ENCODE results near the gene HOXB1.
"Not testable (repeated sequence)": the region's sequence is repeated elsewhere in the genome, so short reads cannot be mapped to it uniquely, and the experiment has no call there.

The HOXB1 gene

GRCh38 chr17:48542114-48542656, 11.4 kb upstream of the HOXB1 start:
- DNase-seq, result no peak

- DNase-seq, result peak; percentile 51
These were observed 10.8 kb upstream of the HOXB1 start for GRCh38 chr17:48541577-48542113.

DNA sequence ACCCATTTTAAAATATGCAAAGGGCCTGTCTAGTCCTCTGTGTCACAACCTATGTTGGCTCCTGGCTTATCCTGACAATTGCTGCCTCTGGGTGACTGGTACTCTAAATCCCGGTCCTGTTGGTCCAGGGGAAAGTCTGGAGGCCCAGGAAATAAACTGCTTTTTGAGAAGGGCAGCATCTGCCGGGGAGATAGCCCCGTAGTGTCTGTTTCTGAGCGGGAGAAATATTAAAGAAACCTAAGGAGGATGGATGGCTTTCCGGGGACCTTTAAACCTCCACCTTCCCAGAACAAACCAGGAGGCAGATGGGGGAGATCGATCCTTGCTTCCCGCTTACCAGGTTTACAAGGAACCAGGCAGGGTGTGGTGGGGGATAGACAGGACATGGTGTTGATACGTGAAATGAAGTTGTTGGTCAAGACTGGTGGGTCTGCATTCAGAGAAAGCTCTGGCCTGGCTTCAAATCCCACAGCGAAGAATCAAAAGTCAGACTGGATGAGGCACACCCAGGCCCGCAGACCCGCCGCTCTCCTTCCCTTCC, 10.3 kb upstream of the HOXB1 start:
- DNase-seq, result no peak

- no peak for DNase-seq
These were observed 9.4 kb upstream of the HOXB1 start for GRCh38 chr17:48540213-48540612.

DNA sequence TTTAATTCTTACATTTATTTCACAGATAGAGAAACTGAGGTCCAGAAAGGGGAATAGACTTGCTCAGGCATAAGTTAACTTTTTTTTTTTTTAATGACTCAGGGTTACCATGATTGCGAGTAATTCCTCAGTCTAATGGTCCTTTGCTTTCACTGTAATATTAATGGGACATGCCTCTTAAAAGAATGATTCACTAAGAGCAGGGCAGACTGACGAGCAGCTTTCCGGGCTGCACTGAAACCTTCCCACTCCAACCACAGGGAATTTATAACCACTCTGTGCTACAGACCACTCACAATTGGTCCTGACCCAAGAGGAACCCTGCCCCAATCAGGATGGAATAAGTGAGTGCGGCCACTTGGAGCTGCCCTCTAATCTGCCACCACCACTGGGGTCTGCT, 8.4 kb upstream of the HOXB1 start:
- DNase-seq, result no peak

DNA sequence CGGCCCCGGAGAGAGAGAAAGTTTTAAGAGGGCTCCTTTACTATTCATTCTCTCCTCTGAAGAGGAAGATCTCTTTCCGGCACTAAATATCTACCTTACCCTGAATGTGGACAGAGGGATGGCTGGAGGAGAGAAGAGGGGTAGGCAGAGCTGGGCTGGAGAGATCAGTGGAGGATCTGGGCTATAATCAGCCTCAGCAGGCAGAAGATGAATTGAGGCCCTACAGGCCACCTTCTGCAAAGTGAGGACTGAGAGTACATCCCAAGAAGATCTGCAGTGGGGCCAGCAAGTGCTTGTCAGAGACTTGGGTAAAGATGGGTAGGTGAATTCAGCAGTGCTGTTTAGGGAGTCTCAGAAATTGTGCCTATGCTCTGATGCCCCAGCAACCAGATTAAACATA, 6.5 kb upstream of the HOXB1 start:
- DNase-seq, result no peak

DNA sequence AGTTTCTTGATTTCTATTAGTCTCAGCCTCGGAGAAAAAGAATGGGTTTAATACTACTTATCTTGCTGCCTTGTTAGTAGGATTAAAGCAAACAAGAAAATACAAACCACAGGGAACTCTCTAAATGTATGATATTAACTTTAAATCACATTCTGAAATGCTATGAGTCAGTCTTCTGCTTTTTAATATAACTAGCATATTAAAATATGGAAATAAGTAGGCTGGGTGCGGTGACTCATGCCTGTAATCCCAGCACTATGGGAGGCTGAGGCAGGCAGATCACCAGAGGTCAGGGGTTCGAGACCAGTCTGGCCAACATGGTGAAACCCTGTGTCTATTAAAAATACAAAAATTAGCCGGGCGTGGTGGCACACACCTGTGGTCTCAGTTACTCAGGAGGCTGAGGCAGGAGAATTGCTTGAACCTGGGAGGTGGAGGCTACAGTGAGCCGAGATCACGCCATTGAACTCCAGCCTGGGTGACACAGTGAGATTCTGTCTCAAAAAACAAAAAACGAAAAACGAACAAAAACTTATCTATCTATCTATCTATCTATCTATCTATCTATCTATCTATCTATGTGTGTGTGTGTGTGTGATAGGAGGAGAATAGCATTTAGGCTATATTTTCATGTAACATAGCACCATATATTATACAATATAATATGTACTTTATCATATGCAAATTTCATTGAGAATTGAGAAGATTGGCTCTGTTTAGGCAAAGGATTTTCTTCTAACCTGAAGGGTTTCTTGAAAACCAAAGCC, 5.2 kb upstream of the HOXB1 start:
- not testable (repeated sequence) for DNase-seq

GRCh38 chr17:48532261-48532660, 1.4 kb upstream of the HOXB1 start:
- DNase-seq, result no peak

- DNase-seq, result no peak
These were observed 464 bp downstream of the HOXB1 start for GRCh38 chr17:48530208-48530886.

DNA sequence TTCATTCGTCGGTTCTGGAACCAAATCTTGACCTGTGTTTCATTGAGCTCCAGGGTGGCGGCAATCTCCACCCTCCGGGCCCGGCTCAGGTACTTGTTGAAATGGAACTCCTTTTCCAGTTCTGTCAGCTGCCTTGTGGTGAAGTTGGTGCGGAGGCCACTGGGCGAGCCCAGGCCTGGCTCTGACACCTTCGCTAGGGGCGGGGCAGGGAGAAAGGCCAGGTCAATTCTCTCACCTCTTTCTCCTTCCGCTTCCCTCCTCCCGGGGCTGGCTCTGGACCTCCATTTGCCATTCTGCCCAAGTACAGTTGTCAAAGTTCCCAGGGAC, 1.2 kb downstream of the HOXB1 start:
- DNase-seq, result no peak

- DNase-seq, result no peak
These were observed 1.7 kb downstream of the HOXB1 start for GRCh38 chr17:48528936-48529682.

DNA sequence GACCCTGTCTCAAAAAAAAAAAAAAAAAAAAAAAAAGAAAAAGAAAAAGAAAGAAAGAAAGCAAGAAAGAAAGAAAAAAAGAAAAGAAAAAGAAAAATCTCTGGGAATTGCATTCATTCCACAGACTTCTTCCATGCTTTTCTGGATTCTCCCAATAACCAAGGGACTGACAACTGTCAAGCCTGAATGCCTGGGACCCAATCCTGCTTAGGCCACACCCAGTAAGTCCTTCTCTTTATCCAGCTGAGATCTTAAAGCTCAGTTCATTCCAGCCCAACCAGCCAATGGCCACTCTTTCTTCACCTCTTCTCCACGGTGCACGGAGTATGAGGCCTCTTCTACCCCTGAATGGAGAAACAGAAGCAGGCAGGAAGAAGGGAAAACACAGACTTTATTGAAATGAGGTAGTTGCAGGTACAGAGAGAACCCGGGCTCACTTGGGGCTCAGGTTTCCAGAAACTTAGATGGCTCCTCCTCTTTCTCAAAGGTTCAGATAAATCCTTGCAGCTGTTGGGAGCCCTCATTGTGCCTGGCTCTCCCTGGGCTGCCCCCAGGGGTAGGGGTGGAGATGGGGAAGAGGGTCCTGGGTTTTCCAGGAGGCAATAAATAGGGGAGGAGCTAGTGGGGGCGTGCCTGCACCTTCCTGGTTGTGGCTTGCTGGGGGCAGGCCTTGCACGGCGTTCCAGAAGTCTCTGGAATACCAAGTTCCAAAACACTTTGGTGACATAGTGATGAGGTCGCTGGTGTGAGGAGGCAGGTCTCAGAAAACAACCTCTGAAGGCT, 2.5 kb downstream of the HOXB1 start:
- DNase-seq, result no peak

- DNase-seq, result no peak
These were observed 3.3 kb downstream of the HOXB1 start for GRCh38 chr17:48527547-48527932.

- DNase-seq, result no peak
These were observed 3.9 kb downstream of the HOXB1 start for GRCh38 chr17:48526608-48527546.

GRCh38 chr17:48523010-48523409, 7.8 kb downstream of the HOXB1 start:
- DNase-seq, result no peak

DNA sequence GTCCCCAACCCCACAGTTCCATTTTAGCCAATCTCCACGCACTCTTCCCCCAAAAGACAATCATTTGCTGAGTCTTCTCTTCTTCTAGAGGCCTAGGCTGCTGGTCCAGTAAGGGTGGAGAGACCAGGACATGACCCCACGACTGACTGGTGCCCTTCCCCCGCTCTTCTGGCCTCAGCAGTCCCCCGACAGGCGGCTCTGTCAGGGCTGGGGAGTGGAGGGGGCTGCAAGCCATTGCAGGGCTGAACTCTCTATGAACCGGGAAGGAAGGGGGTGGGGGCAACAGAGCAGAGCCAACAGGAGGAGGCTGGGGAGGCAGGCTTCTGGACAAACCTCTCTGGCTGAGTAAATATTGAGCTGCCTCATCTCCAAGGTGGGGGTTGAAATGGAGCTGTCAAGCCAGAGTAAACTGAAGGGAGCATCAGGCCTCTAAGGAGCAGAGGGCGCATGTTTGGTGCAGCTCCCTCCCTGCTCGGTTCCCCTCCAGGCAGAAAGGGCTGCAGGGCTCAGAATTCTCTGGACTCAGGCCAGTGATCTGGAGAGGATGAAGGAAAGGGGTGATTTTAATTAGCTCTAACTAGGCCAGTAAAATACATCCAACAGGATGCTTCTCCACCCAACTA, 8.7 kb downstream of the HOXB1 start:
- no peak for DNase-seq

DNA sequence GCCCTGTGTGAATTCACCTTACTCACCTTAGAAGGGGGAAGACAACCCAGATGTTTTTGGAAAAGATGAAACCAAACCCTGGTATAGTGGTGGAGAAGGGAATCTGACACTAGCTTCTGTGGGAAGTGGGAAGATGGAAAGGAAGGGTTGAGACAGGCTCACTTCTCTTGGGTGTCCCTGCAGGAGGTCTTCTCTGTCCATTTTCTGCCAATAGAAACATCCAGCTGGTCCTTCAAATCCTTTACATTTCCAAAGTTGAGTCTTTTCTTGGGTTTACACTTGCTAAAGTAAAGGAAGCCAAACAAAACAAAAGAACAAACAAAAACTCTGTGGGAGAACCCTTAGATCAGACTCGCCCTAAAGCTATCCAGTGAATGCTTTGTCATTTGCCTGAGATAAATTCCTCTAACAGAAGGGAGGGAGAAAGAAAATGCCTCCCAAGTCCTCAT, 10.2 kb downstream of the HOXB1 start:
- no peak for DNase-seq

DNA sequence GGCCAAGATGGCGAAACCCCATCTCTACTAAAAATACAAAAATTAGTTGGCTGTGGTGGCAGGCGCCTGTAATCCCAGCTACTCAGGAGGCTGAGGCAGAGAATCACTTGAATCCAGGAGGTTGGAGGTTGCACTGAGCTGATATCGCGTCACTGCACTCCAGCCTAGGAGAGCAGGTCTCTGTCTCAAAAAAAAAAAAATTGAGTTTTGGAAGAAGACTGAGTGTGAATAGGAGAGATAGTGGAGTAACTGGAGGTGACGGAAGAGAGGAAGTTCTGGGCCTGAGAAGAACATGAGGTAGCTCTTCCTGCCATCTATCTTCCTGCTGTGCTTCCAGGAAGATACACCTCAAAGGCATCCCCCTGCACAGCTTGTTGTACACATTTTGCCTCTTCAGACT, 11.4 kb downstream of the HOXB1 start:
- no peak for DNase-seq

- no peak for DNase-seq
These were observed 13.3 kb downstream of the HOXB1 start for GRCh38 chr17:48517478-48517877.

Measured in T1000 (cell line).